ENCODE data around the gene DOK7.

DNA sequence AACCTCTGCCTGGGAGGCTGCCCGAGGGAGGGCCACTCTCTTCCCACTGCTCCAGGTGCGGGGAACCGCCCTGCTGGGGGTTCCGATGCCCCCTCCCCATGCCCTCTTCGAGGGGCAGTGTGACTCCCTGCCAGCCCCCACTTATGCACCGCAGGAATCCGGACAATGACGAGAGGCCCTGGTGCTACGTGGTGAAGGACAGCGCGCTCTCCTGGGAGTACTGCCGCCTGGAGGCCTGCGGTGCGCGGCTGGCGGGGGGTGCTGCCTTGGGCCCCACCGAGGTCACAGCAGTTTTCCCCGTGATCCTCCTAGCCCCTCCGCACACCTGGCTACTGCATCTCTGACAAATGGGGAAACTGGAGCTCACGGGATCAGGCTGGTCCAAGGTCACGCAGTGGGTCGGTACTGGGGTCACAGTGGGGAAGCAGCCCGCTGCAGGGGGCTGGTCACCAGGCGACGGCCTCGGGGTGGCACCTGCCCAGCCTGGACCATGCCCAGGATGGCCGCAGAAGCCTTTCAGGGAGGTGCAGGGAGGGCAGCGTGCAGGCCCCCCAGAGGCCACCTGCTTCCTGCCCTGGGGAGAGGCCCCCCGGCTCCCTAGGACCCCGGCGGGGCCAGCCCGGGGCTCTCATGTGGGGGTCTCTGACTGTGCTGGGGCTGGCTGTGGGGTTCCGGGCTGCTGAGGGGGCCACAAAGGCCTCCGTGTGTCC lies 17.8 kb upstream of the DOK7 start:
- TF ChIP-seq, protein P1, sequence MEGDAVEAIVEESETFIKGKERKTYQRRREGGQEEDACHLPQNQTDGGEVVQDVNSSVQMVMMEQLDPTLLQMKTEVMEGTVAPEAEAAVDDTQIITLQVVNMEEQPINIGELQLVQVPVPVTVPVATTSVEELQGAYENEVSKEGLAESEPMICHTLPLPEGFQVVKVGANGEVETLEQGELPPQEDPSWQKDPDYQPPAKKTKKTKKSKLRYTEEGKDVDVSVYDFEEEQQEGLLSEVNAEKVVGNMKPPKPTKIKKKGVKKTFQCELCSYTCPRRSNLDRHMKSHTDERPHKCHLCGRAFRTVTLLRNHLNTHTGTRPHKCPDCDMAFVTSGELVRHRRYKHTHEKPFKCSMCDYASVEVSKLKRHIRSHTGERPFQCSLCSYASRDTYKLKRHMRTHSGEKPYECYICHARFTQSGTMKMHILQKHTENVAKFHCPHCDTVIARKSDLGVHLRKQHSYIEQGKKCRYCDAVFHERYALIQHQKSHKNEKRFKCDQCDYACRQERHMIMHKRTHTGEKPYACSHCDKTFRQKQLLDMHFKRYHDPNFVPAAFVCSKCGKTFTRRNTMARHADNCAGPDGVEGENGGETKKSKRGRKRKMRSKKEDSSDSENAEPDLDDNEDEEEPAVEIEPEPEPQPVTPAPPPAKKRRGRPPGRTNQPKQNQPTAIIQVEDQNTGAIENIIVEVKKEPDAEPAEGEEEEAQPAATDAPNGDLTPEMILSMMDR (IDR thresholded peaks at IDR 0.05), result no peak
- TF ChIP-seq POLR2A (IDR thresholded peaks at IDR 0.05) (no peak), POLR2AphosphoS5 (IDR thresholded peaks at IDR 0.05) (no peak), EP300 (IDR thresholded peaks at IDR 0.05) (no peak)

Measured in sigmoid colon (tissue), 4 donors.